Esophagus (tissue), 2 donors: Measurements from ENCODE around the gene WDFY4. TPM values are rescaled to one million over a fixed set of nuclear protein-coding genes. Genes with fewer than 3 reads are reported as not detected.

Experiments used
- H3K27ac ChIP-seq, 2 donors: one replicate each; pipeline ENCODE4 v1.5.1; 2013; ENCODE audit warnings: low read depth in 2 of 2, mild to moderate bottlenecking in 2 of 2, inconsistent platforms in 1 of 2, low read length in 1 of 2, moderate library complexity in 1 of 2
- H3K27me3 ChIP-seq, 2 donors: one replicate each; pipeline ENCODE4 v1.6.1; 2013; ENCODE audit warnings: low read length in 2 of 2, control low read depth in 1 of 2, mild to moderate bottlenecking in 1 of 2; ENCODE audit not compliant: insufficient read depth in 2 of 2, control insufficient read depth in 1 of 2
- H3K36me3 ChIP-seq, 2 donors: one replicate each; pipeline ENCODE4 v1.6.1; 2013; ENCODE audit warnings: low read length in 1 of 2; ENCODE audit not compliant: control insufficient read depth in 2 of 2, insufficient read depth in 2 of 2
- H3K4me1 ChIP-seq, 2 donors: one replicate each; pipeline ENCODE4 v1.6.1; 2013; ENCODE audit warnings: low read length in 1 of 2; ENCODE audit not compliant: control insufficient read depth in 2 of 2, insufficient read depth in 2 of 2
- H3K4me3 ChIP-seq, 2 donors: one replicate each; pipeline ENCODE4 v1.5.1; 2013; ENCODE audit warnings: low read length in 2 of 2, mild to moderate bottlenecking in 2 of 2, low read depth in 1 of 2, moderate library complexity in 1 of 2
- H3K9me3 ChIP-seq, 2 donors: one replicate each; pipeline ENCODE4 v1.6.1; 2013; ENCODE audit warnings: mild to moderate bottlenecking in 2 of 2, low read depth in 1 of 2, low read length in 1 of 2, moderate library complexity in 1 of 2; ENCODE audit not compliant: control insufficient read depth in 2 of 2, insufficient read depth in 1 of 2
- WGBS, 2 donors: extraction: QIAGEN DNeasy Blood & Tissue Kit; methylation state at CpG; one replicate each; pipeline ENCODE4 v1.1.7; 2013; 5-methylcytosine and 5-hydroxymethylcytosine counted together
- polyA plus RNA-seq, 2 donors: library from polyadenylated mRNA; stranded (reverse); fragments of 200-250 nt; gene quantifications; one replicate each; pipeline ENCODE4 v1.2.3, GENCODE V29; 2013
- donor health status: healthy with polysubstance abuse.
- donor health status: Bipolar disorder and iron deficiency.

WDFY4 gene
- polyA plus RNA-seq, 2 donors: 0.43 to 0.79 TPM

DNA sequence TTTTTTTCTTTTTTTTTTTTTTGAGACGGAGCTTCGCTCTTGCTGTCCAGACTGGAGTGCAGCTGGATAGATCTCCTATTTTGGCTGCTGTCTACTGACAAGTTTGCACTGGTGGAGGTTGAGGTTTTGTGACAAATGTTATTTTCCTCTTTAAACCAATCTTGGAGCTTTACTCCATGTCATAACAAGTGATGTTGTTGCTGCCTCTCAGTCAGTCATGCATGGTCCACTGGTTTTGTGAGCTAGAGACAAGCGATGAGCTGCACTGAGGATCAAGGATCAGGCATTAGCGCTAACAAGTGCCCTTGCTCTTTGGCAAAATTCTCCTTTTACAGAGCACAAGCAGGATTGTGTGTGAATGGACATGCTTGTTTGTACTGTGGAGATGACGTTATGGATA lies 805 bp upstream of the WDFY4 start:
- Histone ChIP-seq H3K9me3 (no peaks in the 10 kb centered on the region), H3K27me3 (no peaks in the 10 kb centered on the region), H3K4me3 (no peak overlapping the region), H3K36me3 (no peaks in the 10 kb centered on the region), H3K27ac (no peak overlapping the region), H3K4me1 (peaks cover 0 to 8% of the 10 kb centered on the region in 2 donors)
- 37 to 50% methylated on average over 5 of the region's 5 CpGs for WGBS, 2 donors

DNA sequence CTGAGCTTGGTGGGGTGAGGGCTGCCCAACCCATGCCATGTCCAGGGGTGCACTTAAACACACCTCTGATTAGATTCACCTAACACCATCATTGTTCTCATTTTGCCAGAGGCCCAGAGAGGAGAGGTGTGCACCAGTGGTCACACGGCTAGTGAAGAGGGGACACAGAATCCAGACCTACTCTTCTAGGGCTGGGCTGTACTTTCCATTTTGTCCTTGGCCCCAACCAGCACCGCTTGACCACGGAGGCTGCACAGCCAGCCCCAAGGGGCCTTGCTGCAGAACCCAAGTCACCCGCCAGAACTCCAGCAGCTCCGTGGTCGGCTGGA lies 246 bp upstream of the WDFY4 start:
- H3K36me3 ChIP-seq: no peaks in the 10 kb centered on the region
- no peak overlapping the region for H3K27ac ChIP-seq
- no peaks in the 10 kb centered on the region for H3K27me3 ChIP-seq
- 83% methylated on average over 6 of the region's 6 CpGs for WGBS, 2 donors
- no peak overlapping the region for H3K4me3 ChIP-seq
- peaks cover 0 to 8% of the 10 kb centered on the region in 2 donors for H3K4me1 ChIP-seq
- H3K9me3 ChIP-seq: no peaks in the 10 kb centered on the region

DNA sequence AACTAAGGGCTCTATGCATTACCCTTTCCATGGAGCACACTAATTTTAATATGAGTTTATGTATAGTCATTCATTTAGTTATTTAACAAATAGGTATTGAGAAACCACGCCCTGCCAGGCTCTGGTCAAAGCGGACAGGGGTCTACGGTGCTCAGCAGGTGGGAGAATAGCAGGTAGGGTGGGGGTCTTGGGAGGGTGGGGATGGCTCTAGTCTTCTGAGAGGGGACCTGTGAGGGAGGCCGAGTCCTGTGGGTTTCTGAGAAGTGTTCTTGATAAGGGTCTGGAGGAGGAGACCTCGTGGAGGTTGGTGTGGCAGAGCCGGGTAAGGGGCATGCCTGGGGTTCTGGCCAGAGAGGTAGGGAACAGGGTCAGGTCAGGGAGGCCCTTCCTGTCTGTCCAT lies 1.1 kb downstream of the WDFY4 start:
- Histone ChIP-seq H3K27ac (no peak overlapping the region), H3K36me3 (no peaks in the 10 kb centered on the region), H3K4me3 (no peak overlapping the region), H3K27me3 (no peaks in the 10 kb centered on the region), H3K9me3 (no peaks in the 10 kb centered on the region), H3K4me1 (peaks cover 0 to 8% of the 10 kb centered on the region in 2 donors)
- WGBS, 2 donors: 83% methylated on average over 6 of the region's 6 CpGs

DNA sequence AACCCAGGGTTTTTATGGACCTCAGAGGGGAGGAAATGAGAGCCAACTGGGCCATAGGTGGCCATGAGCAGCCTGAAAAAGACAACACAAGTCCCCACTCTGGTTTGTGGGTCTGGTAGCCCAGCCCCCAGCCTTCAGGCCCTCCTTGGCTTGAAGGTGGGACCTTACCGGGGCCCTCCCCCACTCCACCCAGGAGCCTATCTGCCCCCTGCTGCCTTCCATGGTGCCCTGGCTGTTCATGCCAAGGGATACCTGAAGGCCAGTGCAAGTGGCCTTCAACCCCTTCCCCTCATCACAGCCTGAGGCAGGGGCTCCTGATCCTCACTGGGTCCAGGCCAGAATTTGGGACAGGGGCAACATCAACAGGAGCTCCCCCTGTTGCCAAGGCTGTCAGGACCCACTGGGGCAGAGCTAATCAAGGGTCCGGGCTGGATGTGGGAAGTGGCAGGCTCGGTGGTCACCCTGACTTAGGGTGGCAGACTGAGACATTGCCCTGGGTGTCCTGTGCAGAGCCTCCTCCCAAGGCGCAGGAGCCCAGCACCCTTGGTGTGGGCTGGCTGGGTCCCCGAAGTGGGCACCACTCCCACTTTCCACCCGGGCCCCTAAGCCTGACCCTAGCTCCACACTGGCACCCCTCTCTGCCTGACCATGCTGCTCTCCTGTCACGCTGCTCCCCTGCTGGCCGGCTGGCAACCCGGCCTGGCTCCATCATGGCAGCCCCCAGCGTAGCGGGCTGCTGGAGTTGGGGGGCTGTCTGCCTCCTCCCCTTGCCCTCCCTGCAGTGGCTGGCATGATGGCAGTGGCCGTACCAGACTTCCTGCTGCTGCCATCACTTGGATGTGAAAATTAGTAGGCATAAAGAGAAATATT lies 6.4 kb downstream of the WDFY4 start:
- Histone ChIP-seq H3K4me1 (peaks cover 0 to 9% of the 10 kb centered on the region in 2 donors), H3K27me3 (no peaks in the 10 kb centered on the region), H3K9me3 (no peaks in the 10 kb centered on the region), H3K4me3 (no peak overlapping the region), H3K36me3 (no peaks in the 10 kb centered on the region), H3K27ac (no peak overlapping the region)
- 91 to 92% methylated on average over 12 of the region's 12 CpGs for WGBS, 2 donors

DNA sequence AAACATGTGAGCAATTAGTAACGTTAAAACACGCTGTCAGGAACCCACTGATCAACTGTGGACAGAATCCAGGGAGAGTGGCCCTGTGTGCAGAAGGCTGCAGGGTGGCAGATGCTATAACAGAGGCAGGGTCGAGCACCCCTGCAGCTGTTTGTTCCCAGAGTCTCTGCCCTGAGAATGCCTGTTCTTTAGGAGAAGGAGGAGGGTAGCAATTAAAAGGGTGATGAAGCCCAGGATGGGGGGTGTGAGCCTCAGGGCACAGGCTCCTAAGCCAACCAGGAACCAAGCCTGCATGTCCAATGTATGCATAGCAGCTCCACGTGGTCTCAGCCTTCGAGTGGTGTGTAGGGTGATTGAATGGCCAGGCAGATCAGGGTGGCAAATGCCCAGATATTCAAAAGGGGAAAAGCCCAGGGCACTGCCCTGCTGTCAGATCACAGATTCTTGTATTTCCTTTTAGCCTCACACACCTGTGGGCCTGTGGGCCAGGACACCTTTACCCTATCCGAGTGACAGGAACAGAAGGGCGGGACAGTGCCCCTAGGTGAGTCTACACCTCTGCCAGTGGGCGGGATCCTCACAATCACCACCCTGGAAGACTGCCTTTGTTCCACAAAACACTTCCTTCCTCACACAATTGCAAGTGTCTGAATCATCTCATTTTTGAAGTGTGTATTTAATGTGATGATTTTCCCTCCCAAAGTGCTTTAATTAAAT lies 7.3 kb downstream of the WDFY4 start:
- Histone ChIP-seq H3K4me1 (peaks cover 0 to 9% of the 10 kb centered on the region in 2 donors), H3K36me3 (no peaks in the 10 kb centered on the region), H3K27me3 (no peaks in the 10 kb centered on the region), H3K27ac (peak overlapping the region in 1 of 2 donors; percentile 24), H3K9me3 (no peaks in the 10 kb centered on the region), H3K4me3 (no peak overlapping the region)
- WGBS, 2 donors: 35 to 37% methylated on average over 8 of the region's 8 CpGs

DNA sequence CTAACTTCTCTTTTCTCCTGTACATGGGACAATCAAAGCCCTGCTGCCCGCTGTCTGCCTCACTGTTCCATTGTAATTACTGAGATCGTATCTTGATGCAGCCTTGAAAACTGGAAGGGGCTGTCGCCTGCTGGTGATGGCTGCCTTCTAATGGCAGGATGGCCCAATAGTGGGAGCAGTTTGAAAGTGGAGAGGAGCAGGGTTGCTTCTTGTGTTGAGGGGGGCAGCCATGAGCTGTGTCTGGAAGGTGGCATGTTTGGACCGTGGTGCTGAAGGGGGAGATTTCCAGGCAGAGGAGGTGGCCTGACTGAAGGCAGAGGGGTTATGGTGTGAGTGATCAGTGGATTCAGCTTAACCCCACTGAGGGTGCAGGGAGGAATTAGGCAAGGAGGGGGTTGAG lies 8.1 kb downstream of the WDFY4 start:
- Histone ChIP-seq H3K36me3 (no peaks in the 10 kb centered on the region), H3K27me3 (no peaks in the 10 kb centered on the region), H3K4me3 (no peak overlapping the region), H3K4me1 (peaks cover 0 to 9% of the 10 kb centered on the region in 2 donors), H3K9me3 (no peaks in the 10 kb centered on the region), H3K27ac (no peak overlapping the region)
- 83 to 91% methylated on average over 4 of the region's 4 CpGs for WGBS, 2 donors

DNA sequence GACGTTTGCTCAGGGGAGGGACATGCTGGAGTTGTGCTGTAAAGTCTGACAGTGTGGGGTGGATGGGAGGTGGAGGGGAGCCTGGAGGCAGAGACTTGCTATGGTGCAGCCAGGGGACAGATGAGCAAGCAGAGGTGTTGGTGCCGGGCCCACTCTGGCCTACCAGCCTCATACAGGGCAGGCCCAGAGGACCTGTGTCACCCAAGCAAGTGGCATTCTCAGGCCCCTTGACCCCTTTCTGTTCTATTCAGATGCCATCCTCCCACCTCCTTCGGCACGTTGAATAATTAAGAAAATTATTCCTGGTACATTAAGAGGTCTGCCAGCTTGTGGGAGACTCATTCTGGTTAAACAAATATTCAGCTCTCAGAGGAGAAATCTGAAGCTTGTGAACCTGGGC lies 8.5 kb downstream of the WDFY4 start:
- no peak overlapping the region for H3K27ac ChIP-seq
- H3K4me3 ChIP-seq: no peak overlapping the region
- no peaks in the 10 kb centered on the region for H3K27me3 ChIP-seq
- H3K4me1 ChIP-seq: peaks cover 0 to 9% of the 10 kb centered on the region in 2 donors
- no peaks in the 10 kb centered on the region for H3K9me3 ChIP-seq
- H3K36me3 ChIP-seq: no peaks in the 10 kb centered on the region
- 78 to 80% methylated on average over 4 of the region's 4 CpGs for WGBS, 2 donors

DNA sequence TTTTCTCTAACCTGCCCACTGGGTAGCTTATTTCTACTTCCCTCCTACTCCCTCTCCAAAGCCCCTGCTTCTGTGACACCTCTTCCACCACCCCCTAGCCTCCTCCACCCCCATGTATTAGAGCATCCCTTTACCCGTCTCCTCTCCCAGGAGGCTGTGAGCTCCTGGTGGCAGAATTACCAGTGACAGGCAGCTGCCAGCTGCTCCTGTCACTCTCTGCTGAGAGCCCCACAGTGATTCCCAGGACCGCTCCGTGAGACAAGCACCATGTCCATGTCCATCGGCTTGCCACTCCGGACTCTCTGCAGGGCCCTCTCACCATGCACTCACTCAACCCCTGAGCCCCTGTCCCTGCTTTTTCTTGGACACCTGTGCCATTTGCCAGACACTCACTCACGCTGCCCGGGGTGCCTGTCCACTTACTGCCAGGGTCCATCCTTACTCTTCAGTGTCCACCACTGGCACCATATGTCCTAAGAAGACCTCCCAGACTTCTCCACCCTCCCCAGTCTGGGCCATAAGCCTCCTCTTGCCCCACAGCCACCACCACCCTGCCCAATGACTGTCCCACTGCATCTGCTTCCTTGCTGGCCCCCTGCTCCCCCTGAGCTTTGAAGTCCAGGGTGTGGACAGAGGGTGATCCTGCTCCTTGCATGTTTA lies 9.8 kb downstream of the WDFY4 start:
- Histone ChIP-seq H3K4me3 (no peak overlapping the region), H3K4me1 (peaks cover 0 to 9% of the 10 kb centered on the region in 2 donors), H3K27me3 (no peaks in the 10 kb centered on the region), H3K27ac (no peak overlapping the region), H3K9me3 (no peaks in the 10 kb centered on the region), H3K36me3 (no peaks in the 10 kb centered on the region)
- 89% methylated on average over 7 of the region's 7 CpGs for WGBS, 2 donors

DNA sequence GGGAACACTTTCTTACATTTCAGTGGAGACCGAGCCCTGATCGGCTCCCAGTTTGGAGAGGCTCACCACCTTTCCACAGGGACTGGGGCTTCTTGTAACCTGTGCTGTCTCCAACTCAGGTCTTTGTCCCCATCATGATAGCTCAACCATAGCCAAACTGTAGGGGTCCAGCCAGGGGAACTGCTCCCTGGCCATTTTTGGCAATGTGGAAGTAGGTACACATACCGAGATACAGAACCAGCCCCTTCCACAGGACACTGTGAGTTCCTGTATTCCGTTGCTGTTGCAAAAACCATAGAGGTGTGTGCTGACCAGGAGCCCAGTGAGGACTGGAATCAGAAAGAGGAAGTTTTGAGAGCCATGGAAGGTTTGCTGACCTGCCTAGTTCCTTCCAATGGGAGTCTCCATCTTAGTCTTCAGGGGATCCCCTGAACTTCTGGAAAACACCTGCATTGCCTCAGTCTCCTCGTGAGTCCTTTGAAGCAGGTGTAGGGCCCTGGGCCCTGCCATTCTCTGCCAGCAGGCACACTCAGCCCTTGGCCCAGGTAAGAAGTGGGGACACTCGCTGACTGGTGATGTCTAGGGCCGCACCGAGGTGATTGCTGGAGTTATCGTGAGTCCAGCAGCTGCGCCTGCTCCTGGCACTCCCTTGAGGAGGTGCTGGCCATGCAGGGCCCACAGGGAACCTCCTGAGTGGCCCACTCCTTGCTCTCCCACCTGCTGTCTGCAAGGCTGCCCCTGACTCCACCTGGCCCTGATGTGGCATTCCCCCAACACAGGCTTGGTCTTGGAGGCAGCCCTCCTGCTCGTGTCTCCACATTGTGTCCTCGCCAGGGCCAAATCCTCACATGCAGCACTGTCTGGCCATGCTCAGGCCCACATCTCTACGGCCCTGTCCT lies 11.2 kb downstream of the WDFY4 start:
- 87 to 90% methylated on average over 13 of the region's 13 CpGs for WGBS, 2 donors
- Histone ChIP-seq H3K27ac (no peak overlapping the region), H3K4me3 (no peak overlapping the region), H3K27me3 (no peaks in the 10 kb centered on the region), H3K36me3 (no peaks in the 10 kb centered on the region), H3K9me3 (no peaks in the 10 kb centered on the region), H3K4me1 (peaks cover 0 to 9% of the 10 kb centered on the region in 2 donors)
